HepG2 (cell line): ENCODE data around the gene CACNA1C.

ENCODE experiments used
- SNRNP70 ChIP-seq: fragments of 200-400 bp; formaldehyde crosslinking; IDR thresholded peaks from 2 replicates; pipeline ENCODE4 v1.6.1; 2017; ENCODE audit warnings: mild to moderate bottlenecking, low read depth, low read length, moderate library complexity
- TF ChIP-seq, protein P1 (sequence below), 2 experiments: IDR thresholded peaks; 2 replicates each; pipeline ENCODE4 v1.6.1; 2011 to 2012; ENCODE audit warnings: low read length in 2 of 2, borderline replicate concordance in 1 of 2, low read depth in 1 of 2, mild to moderate bottlenecking in 1 of 2, moderate library complexity in 1 of 2

DNA sequence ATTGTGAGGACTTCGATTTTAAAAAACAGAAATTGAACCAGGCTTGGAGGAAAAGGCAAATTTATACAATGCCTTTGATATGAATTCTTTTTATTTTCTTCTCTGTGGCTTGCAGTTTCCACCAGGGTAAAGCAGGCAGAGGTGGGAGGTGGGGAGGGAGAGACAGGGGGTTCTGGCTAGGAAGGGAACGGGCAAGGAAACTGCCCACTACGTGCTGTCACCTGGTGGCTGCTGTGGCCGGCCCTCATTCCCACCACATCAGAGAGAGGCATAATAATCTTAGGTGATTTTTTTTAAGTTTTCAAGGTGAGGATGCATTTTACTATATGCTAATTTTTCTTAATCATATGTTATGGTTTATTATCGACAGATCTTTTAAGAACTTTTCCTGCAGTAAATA lies 145.8 kb downstream of the CACNA1C start:
- no peak for TF ChIP-seq SNRNP70
- TF ChIP-seq, protein P1, sequence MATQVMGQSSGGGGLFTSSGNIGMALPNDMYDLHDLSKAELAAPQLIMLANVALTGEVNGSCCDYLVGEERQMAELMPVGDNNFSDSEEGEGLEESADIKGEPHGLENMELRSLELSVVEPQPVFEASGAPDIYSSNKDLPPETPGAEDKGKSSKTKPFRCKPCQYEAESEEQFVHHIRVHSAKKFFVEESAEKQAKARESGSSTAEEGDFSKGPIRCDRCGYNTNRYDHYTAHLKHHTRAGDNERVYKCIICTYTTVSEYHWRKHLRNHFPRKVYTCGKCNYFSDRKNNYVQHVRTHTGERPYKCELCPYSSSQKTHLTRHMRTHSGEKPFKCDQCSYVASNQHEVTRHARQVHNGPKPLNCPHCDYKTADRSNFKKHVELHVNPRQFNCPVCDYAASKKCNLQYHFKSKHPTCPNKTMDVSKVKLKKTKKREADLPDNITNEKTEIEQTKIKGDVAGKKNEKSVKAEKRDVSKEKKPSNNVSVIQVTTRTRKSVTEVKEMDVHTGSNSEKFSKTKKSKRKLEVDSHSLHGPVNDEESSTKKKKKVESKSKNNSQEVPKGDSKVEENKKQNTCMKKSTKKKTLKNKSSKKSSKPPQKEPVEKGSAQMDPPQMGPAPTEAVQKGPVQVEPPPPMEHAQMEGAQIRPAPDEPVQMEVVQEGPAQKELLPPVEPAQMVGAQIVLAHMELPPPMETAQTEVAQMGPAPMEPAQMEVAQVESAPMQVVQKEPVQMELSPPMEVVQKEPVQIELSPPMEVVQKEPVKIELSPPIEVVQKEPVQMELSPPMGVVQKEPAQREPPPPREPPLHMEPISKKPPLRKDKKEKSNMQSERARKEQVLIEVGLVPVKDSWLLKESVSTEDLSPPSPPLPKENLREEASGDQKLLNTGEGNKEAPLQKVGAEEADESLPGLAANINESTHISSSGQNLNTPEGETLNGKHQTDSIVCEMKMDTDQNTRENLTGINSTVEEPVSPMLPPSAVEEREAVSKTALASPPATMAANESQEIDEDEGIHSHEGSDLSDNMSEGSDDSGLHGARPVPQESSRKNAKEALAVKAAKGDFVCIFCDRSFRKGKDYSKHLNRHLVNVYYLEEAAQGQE (IDR thresholded peaks at IDR 0.05; ENCODE audit: borderline replicate concordance in 1 of 2, low read depth in 1 of 2, low read length in 2 of 2) = no peak
